Mammary epithelial cell (primary cell): ENCODE data around the gene DIP2A.

ENCODE experiments used
- EZH2 ChIP-seq: IDR thresholded peaks from 2 replicates; pipeline ENCODE4 v1.6.1; 2012; ENCODE audit warnings: low read length, inconsistent platforms, borderline replicate concordance
- TF ChIP-seq, protein P1 (sequence below), 2 donors: IDR thresholded peaks in 1 of 2; conservative IDR thresholded peaks in 1 of 2; 2 replicates each; pipeline ENCODE4 v1.5.1; 2011 to 2012; ENCODE audit warnings: inconsistent platforms in 2 of 2, low read length in 2 of 2, mild to moderate bottlenecking in 2 of 2, control low read depth in 1 of 2, low read depth in 1 of 2; ENCODE audit not compliant: insufficient read depth in 1 of 2; ENCODE audit errors: extremely low read depth in 1 of 2

DNA sequence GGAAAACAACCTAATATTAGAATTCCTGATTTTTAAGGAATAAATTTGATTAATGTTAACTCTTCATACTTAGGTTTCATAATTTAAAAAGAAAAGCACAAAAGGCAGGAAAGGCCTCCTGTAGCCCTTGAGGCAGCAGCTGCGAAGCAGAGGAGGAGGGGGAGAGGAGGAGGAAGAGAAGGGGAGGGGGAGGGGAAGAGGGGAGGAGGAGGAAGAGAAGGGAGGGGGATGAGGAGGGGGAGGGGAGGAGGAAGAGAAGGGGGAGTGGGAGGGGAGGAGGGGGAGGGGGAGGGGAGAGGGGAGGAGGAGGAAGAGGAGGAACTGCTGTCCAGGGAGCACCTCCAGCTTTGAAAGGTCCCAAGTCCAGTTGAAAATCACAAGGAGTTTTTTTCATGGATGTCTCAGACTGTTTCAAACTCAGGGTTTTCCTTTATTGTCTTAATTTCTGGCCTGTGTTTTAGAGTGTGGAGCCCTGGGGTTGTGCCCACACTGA lies 35.1 kb upstream of the DIP2A start:
- TF ChIP-seq, protein P1, sequence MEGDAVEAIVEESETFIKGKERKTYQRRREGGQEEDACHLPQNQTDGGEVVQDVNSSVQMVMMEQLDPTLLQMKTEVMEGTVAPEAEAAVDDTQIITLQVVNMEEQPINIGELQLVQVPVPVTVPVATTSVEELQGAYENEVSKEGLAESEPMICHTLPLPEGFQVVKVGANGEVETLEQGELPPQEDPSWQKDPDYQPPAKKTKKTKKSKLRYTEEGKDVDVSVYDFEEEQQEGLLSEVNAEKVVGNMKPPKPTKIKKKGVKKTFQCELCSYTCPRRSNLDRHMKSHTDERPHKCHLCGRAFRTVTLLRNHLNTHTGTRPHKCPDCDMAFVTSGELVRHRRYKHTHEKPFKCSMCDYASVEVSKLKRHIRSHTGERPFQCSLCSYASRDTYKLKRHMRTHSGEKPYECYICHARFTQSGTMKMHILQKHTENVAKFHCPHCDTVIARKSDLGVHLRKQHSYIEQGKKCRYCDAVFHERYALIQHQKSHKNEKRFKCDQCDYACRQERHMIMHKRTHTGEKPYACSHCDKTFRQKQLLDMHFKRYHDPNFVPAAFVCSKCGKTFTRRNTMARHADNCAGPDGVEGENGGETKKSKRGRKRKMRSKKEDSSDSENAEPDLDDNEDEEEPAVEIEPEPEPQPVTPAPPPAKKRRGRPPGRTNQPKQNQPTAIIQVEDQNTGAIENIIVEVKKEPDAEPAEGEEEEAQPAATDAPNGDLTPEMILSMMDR (conservative IDR thresholded peaks at IDR 0.05 in 1 of 2, IDR thresholded peaks at IDR 0.05 in 1 of 2; ENCODE audit: extremely low read depth in 1 of 2, insufficient read depth in 1 of 2, low read depth in 1 of 2, low read length in 2 of 2) = no peak
- TF ChIP-seq EZH2 = no peak
